SIG-M5 treated with dmso at 0.1 percent for 504 hours (cell line): ENCODE measurements around the gene RUVBL1.

ENCODE experiments used
- DNase-seq: peaks from one replicate; lab custom pipeline; 2025; ENCODE audit not compliant: unreplicated experiment; lab: John Stamatoyannopoulos, UW

RUVBL1 gene

DNA sequence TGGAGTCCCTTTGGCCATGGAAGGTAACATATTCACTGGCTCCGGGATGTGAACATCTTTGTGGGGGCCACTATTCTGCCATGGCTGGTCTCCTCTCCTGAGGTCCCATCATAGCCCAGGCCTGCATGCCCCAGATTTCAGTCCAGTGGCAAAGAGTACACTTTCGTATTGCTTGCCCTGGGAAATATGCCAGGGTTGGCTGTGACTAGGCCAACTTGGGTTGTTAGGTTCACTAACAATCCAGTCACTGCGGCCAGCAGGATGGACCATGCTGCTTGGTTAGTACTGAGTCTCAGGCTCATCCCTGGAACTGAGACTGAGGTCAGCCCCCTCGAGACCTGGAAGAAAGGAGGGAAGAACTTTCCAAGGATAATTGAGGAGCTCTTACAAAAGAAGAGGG, 19.9 kb upstream of the RUVBL1 start:
- DNase-seq = no peak

DNA sequence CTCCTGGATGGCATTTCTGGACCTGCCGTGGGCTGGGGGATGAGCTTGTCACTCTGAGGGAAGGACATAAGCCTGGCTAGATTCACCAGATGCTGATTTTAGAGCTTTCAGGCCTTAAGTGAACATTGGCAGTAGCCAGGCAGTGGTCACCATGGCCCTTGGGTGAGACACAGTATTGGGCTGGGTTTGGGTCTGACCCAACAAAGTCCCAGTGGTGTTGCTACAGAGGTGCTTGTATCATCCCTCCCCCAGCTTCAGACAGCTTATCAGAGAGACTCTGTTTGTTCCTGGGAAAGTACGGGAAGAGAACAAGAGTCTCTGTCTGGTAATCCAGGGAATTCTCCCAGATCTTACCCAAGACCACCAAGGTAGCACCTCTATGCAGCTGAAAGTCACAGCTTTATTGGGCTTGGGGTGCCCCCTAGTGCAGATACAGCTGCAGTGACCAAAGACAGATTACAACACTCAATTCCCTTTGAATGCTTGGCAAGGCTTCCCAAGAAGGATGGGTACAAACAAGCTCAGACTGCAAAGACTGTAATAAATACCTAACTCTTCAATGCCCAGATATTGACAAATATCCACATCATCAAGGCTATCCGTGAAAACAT, 9.8 kb upstream of the RUVBL1 start:
- DNase-seq = peak; percentile 40

DNA sequence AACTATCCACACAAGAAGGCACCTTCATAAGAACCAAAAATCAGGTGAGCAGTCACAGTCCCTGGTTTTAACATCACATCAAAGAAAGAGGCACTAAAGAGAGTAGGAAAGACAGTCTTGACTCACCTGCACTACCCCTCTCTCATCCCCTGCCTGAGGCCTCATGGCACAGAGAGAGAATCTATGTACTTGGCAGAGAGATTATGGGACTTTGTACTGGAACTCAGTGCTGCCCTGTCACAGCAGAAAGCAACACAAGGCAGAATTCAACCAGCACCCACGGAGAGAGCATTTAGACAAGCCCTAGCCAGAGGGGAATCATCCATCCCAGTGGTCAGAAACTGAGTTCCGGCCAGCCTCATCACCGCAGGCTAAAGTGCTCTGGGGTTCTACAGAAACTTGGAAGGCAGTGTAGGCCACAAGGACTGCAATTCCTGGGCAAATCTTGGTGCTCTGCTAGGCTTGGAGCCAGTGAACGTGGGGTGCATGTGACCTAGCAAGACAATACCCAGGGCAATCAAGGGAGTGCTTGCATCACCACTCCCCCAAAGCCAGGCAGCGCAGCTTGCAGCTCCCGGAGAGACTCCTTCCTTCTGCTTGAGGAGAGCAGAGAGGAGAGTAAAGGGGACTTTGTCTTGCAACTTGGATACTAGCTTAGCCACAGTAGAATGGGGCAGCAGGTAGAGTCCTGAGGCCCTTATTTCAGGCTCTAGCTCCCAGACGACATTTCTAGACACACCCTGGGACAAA, 8.5 kb upstream of the RUVBL1 start:
- no peak for DNase-seq

DNA sequence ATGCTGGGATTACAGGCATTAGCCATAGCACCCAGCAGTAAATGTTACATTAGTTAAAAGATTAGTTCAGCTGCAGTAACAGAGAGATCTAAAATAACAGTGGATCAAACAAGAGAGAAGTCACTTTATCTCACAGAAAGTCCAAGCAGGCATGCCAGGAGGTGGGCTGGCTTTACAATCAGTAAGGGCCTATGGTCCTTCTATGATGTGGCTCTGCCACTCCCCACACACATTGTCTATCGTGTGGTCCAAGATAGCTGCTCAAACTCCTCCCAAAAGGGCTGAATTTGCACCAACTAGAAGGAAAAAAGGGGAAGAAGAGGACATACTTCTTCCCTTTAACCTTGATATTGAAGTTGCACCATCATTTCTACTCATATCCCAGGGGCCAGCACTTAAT, 4.6 kb upstream of the RUVBL1 start:
- DNase-seq = no peak

DNA sequence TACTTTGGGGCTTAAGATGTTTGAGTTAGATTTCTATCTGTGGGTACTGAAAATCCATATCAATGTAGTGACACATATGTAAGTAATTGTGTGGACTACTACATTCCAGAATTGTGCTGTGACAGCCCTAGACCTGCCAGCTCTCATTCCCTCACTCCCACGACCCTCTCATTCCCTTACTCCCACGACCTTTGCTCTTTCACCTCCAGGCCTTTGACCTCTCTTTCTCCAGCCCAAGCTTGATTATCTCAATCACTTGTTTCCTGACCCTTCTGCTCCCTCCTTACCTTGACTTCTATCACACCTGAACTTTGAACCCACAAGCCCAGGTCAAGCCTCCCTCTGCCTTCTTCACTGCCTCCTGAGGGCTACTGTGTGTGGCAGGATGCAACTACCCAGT, 3.6 kb upstream of the RUVBL1 start:
- DNase-seq = no peak

DNA sequence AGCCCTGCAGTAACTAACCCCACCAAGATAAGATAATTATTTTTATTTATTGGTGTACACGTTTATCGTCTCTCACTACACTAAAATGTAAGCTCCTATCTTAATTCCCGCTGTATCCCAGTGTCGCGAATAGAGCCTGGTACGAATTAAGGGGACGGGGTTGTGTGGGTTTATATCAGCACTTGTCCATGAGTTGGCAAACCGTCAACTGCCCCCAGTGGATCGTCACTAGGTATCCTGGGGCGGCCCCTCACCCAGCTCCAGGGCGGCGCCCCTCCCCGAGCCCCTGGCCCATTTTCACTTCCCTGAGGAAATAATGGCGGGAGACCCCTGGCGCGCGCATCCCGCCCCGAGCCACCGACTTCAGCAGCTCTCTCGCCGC, 465 bp downstream of the RUVBL1 start:
- DNase-seq = no peak

DNA sequence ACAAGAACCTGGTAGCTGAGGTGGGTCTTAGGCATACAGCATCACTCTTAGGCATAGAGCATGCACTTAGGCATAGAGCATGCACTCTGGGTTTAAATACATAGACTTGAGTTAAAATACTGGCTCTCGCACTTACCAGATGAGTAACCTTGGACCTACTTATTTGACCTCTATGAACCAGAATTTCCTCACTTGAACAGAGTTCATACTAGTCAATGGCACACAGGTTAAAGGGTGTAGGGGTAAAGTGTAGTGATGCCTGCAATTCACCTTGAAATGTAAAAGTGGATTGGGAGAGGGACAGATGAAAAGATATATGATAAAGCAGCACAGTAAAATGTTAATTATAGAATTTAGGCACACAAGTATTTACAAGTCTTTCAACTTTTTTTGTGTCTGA, 1.6 kb downstream of the RUVBL1 start:
- no peak for DNase-seq

DNA sequence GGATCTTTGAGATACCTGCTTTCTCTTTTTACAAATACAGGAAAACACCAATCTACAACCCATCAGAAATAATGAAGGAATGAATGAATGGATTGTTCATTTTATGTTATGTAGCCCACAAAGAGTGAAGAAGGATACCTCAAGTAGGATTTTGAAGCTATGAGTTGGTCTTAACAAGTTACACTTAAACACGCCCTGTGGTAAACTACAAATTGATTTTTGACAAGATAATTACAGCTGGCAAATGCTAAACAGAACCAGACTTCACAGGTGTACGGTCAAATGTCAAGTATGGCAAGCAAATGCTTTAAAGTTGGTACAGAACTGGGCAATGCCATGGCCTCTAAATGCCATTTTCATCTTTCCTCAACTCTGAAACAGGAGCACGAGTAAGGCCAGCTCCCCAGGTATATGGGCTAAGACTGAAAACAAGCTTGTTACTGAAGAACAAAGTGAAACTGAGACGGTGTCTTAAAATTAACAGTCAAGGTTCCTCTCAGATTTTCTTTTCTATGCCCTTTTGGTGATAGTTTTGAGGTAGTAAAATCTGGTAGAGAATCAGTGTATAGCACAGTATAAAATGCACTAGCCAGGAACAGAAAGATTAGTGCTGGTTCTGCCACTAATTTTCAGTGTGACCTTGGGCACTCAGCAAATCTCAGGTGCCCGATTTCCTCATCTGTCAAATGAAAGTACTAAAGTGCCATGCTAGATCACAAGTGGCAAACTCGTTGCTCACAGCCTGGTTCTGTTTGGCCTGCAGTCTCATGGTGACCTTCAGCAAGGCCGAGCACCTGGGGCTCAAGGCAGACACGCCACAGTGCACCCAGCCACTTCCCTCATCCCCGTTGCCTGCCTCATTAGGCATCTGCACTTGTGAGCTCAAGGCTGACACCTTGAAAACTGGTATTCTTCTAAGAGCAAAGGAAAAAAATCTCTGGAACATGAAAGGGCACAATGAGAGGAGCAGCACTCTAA, 9.5 kb downstream of the RUVBL1 start:
- no peak for DNase-seq

DNA sequence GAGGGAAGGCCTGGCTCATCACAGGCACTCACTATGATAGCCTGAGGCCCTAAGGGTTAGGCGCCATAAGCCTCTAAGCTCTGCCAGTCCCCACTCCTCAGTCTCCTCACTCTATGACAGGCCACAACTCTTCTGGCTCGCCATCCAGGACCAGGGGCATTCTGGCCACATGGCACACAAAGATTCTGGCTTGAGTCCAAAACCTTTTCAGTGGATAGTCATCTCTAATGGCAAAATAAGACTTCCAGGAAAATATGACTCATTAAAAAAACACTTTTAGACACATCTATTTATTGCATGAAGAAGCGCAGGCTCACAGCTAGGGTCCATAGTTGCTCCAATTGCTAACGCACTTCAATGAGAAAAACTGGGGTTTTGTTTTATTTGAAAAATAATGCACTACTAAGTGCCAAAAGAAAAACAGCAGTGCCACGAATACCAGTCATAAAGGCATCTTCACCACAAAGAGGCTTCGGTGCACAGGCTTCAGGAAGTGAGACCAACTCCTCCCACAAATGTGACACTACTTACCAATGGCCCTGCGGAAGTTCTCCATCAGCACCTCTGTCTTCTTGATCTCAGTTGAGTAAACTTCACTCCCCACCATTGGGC, 11.1 kb downstream of the RUVBL1 start:
- no peak for DNase-seq

DNA sequence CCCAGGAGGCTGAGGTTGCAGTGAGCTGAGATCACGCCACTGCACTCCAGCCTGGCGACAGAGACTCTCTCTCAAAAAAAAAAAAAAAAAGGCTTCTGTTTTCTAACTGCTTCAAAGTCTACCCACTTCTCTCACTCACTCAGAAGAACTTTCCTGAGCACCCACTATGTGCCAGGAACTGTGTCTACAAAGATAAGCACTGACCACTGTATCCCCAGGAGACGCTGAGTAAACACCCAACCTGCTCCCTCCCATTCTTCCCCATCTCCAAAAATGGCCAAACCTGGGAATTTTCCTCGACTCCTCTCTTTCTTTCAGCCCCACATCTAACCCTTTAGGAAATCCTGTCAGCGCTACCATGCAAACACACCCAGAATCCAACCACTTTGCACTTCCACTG, 12.5 kb downstream of the RUVBL1 start:
- DNase-seq = no peak

DNA sequence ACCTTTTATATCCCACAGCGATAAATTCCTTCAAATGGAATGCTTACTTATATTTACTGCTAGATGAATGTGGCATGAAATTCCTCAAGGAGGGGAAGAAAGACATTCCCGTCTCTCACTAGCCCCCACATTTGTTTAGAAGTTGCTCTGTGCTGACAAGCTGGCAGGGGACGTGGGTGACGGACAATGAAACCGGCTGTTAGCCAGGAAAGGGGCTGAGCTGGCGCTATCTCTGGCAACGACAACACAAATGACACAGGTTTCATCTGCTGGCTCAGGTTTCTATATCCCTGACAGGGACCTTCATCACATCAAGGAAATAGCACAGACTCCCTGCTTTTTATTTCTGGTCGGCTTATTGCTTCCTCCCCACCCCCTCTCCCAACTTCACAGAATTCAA, 15.8 kb downstream of the RUVBL1 start:
- no peak for DNase-seq

DNA sequence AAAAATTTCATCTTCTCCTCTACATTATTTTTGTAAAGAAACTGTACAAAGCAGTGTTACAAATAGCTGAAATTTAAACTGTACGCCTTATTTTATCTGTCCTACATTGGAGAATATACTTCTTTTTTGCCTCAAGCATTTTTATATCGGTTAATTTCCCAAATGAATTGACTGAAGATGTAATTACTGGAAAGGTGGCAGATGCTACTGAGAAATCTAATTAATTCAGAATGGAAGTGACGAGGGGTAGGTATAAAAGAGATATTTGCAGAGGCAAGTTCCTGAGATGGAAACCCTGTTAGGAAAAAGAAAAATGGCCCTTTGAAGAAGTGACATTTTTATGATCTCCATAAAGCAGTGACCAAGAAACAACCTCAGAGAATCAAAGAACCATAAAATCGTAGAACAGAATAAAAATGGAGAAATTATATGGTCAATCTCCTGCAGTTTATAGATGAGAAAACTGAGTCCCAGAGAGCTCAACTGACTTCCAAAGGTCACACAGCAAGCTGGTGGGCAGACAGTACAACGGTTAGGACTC, 20.4 kb downstream of the RUVBL1 start:
- no peak for DNase-seq

DNA sequence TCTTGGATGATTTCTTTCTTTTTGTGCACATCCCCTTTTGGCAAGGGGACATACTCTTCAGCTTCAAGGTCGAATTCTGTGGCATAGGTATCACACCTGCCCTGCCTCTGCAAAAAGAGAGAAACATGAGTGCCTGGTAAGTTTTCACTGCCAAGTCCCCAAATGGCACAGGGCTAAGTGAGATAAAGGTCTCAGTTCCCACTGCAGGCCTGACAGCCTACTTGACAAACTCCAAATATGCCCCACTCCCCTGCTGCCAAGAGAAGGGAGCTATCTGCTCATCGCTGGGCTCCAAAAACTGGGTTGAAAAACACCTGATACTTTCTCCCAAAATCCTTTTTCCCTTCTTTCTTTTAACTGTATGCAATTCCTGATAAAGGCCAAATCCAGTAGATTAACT, 23.0 kb downstream of the RUVBL1 start:
- DNase-seq = no peak

DNA sequence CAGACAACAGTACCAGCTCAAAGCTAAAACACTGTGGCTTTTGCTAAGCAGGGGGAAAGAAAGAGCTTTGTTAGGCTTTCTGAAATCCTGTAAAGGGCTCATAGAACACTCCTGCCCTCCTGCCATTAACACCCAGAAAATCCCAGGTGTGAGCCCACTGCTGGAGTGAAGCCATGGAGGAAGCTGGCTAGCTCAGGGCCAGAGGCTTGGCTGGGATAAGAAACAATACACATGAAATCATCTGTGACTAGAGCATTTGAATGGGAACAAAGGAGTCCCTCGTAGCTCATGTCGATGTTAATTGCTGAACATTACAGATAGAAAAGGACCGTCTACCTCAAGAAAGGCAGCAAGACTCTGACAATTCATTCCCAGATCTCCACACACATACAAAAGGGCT, 23.5 kb downstream of the RUVBL1 start:
- no peak for DNase-seq

DNA sequence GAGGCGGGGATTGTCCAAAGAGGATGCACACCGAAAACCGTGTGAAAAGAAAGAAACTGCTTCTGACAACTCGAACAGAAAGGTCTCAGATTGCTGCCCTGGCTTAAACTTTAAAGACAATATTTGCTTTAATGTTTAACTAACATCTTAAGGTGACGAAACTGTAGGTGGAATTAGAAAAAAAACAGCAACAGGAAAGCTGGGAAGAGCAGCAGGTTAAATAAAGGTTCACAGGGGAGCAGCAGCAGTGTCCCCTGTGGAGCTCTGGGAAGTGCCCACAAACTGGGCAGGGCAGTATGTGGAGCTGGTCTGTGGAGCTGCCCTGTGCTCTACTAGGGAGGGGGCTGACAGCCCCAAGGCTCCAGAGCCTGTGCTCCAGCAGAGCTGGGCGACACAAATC, 25.4 kb downstream of the RUVBL1 start:
- DNase-seq = no peak

DNA sequence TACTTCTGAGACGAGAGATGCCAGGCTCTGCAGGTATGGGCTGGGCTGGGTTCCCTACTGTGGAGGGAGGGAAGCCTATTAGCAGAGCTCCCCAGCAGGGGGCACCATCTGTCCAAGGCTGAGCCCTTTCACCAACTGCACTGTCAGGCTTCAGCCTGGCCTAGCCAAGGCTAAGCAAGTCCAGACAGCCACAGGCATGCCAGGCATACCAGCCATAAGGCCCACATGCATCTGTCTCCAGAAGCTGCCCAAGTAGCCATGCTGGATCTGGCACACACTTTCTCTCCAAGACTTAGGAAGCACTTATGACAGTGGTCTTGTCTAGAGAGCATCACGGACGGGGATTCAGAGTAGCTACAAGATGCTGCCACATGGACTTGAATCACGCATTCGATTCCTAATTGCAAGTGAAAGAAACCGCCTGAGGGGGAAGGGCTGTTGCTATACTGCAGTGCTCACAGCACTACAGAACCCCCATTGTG, 28.3 kb downstream of the RUVBL1 start:
- peak; percentile 61 for DNase-seq

DNA sequence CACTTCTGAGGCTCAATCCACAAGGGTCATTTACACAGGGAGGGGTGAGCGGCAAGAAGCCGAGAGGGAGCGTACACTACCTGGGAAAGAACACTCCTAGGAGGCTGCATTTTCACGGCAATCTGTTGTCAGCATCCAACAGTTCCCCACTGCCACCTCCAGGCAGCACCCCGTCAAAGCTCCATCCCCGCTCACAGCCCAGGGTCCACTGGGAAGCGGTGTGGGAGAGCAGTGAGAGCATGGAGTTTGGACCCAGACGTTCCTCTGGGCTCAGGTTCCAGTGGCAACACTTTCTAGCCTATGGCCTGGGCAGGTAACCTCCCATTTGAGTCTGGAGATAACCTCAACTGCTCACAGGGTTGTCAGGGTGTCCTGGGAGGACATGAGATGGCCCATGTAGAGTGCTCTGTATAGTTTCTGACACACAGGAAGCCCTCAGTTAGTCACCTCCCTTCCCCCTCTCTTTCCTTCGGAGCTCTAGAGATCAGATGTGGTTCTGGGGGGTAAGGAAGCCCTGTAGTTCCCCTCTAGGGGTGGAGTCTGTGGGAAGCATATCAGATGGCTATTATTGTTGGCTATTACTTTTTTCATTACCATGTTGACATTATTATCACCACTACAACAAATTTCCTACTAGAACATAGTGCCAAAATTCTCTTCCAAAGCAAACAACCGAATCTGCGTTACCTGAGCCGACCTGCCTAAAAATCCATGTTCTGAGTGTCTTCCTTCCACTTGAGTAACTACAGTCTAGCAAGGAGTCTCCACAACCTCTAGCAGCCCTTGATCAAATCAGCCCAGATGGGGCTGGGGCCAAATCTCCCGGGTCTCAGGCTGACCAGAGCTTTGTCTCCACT, 29.1 kb downstream of the RUVBL1 start:
- DNase-seq = no peak

DNA sequence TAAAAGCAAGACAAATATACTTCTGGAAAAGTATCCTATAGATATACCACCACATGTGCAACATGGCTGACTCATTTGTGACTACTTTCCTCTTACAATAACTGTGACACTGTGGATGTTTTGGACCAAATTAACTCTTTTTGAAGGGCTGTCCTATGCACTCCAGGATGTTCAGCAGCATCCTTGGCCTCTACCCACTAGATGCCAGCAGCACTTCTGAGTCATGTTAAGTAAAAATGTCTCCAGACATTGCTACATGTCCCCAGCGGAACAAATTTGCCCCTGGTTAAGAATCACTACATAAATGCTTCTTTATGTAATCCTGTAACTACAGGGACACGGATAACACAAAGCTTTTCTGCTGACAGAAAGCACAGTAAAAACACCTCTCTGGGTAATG, 32.0 kb downstream of the RUVBL1 start:
- DNase-seq = no peak

DNA sequence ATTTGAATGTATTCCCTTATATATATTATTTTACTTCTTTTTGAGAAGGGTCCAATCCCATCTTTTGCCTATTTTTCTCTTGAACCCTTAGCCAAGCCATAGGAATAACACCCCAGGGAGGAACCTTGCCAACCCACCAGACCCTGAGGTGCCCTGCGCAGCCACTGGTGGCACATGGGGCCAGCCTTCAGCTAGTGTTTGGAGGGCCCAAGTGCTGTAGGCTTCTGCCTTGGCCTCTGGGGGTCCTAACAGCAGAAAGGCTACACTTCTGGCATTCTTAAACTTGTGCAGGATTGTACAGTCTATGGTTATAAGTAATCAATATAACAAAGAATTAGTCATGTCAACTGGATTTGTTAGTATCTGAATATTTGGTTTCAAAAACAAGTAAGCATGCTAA, 34.5 kb downstream of the RUVBL1 start:
- no peak for DNase-seq

DNA sequence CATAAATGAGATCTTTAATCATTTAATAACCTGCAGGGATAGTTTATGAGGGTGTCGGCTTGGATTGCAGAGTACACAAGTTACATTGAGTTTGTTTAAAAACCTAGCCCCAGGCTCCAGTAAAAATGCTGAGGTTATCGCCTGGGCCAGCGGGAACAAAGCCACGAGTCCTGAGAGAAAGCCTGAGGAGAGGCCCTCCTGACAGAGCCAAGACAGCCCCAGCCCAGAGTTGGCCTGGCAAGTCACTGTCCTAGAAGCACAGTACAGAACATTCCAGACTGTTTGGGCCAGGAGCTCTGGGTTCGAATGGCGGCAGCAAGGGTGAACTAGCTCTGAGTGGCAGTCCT, 39.0 kb downstream of the RUVBL1 start:
- no peak for DNase-seq
